Right lobe of liver (tissue), 6 donors: ENCODE data around the gene KCNQ2. TPM values are rescaled to one million over a fixed set of nuclear protein-coding genes. Genes with fewer than 3 reads are reported as not detected.

Source experiments
- ATAC-seq, 4 donors: fragments of 200-7000 bp; cut with Tn5 transposase; one replicate each; pipeline ENCODE4 v1.9.1; 2020; ENCODE audit warnings: mild to moderate bottlenecking in 4 of 4, moderate library complexity in 4 of 4
- DNase-seq, 3 donors: peaks; one replicate each; pipeline ENCODE4 v3.0.0-alpha.2; 2020
- H3K27ac ChIP-seq, 3 donors: fragments of 200-600 bp; one replicate each; pipeline ENCODE4 v1.8.0; 2022
- H3K27me3 ChIP-seq, 2 donors: fragments of 200-600 bp; one replicate each; pipeline ENCODE4 v1.8.0; 2022
- H3K36me3 ChIP-seq, 4 donors: fragments of 200-600 bp; sonication (generic) in 1 of 4; one replicate each; pipeline versions ENCODE4 v1.5.1 to v1.8.0; 2017 to 2022; ENCODE audit warnings: control low read depth in 1 of 4
- H3K4me1 ChIP-seq, 4 donors: fragments of 200-600 bp; sonication (generic) in 1 of 4; one replicate each; pipeline versions ENCODE4 v1.5.1 to v1.8.0; 2017 to 2022; ENCODE audit warnings: control low read depth in 1 of 4
- H3K4me3 ChIP-seq, 3 donors: fragments of 200-600 bp; one replicate each; pipeline ENCODE4 v1.8.0; 2022
- H3K9me3 ChIP-seq, 4 donors: fragments of 200-600 bp; sonication (generic) in 1 of 4; one replicate each; pipeline versions ENCODE4 v1.5.1 to v1.8.0; 2017 to 2022; ENCODE audit warnings: control low read depth in 1 of 4
- CTCF ChIP-seq, 4 donors: fragments of 200-600 bp in 3 of 4; fragments of 450-650 bp in 1 of 4; IDR thresholded peaks; one replicate each; pipeline versions ENCODE4 v1.5.1 to v1.8.0; 2016 to 2022; ENCODE audit warnings: antibody characterized with exemption in 4 of 4, mild to moderate bottlenecking in 2 of 4
- POLR2A ChIP-seq: fragments of 450-650 bp; IDR thresholded peaks from one replicate; pipeline ENCODE4 v1.6.1; 2017; ENCODE audit warnings: antibody characterized with exemption, mild to moderate bottlenecking
- WGBS: methylation state at CpG from one replicate; pipeline ENCODE4 v1.1.6; 2018; ENCODE audit warnings: low coverage, low lambda C conversion rate; ENCODE audit not compliant: insufficient coverage; ENCODE audit errors: missing lambda C conversion rate; 5-methylcytosine and 5-hydroxymethylcytosine counted together
- intact Hi-C, 2 donors: fragments of 100-400 bp; cut with DNase I; formaldehyde crosslinking; loops; one replicate each; pipeline versions ENCODE4 v1.11.2 to v1.14.1; 2022
- total RNA-seq, 6 experiments: library from RNA; depleted of rRNA in 2 of 6; stranded (reverse); fragments of >200 nt in 2 of 6; fragmentation: NEBNext Ultra II Directional in 3 of 6; extraction: Animal tissue kit (Norgen Biotek cat#: 25700) in 3 of 6; gene quantifications; one replicate each; pipeline versions ENCODE4 v1.1.0 to v1.2.4, GENCODE V29; 2016 to 2023
- donor health status: DM: no; HTN: yes; CAD: no.
- donor health status: DM: no; HTN: no; CAD: no.
- donor health status: DM: no; HTN: no; CAD: no.
- donor health status: DM: no; HTN: yes; CAD: no.
- donor health status: DM: no; HTN: yes; CAD: no.

KCNQ2 gene
- total RNA-seq, 6 experiments from 2014 or later = not detected

GRCh38 chr20:63432577-63433325 is 39.7 kb downstream of the KCNQ2 start:
- Histone ChIP-seq H3K36me3 (no peaks in the 10 kb centered on the region), H3K27me3 (no peaks in the 10 kb centered on the region), H3K4me1 (no peaks in the 10 kb centered on the region), H3K27ac (no peak overlapping the region), H3K9me3 (no peaks in the 10 kb centered on the region), H3K4me3 (no peak overlapping the region)
- TF ChIP-seq CTCF (IDR thresholded peaks at IDR 0.05) (no peak), POLR2A (no peak)
- DNase-seq (no peak), ATAC-seq (no peak)
- 80% methylated on average over 1 of the region's 16 CpGs for WGBS
- intact Hi-C loops = no loop called here

GRCh38 chr20:63431944-63432343 is 40.5 kb downstream of the KCNQ2 start:
- TF ChIP-seq POLR2A (no peak), CTCF (IDR thresholded peaks at IDR 0.05) (no peak)
- H3K27me3 ChIP-seq = no peaks in the 10 kb centered on the region
- H3K4me3 ChIP-seq = no peak overlapping the region
- H3K9me3 ChIP-seq = no peaks in the 10 kb centered on the region
- H3K36me3 ChIP-seq = no peaks in the 10 kb centered on the region
- no peak for ATAC-seq
- intact Hi-C loops = no loop called here
- no peak for DNase-seq
- WGBS = no CpG with 5 or more reads among the region's 1 CpG
- H3K27ac ChIP-seq = no peak overlapping the region
- no peaks in the 10 kb centered on the region for H3K4me1 ChIP-seq

- H3K9me3 ChIP-seq = no peaks in the 10 kb centered on the region
- WGBS = 59% methylated on average over 9 of the region's 14 CpGs
- H3K27me3 ChIP-seq = no peaks in the 10 kb centered on the region
- H3K36me3 ChIP-seq = no peaks in the 10 kb centered on the region
- no peak for DNase-seq
- no peak for ATAC-seq
- no peak overlapping the region for H3K27ac ChIP-seq
- H3K4me1 ChIP-seq = no peaks in the 10 kb centered on the region
- no peak overlapping the region for H3K4me3 ChIP-seq
- intact Hi-C loops = no loop called here
- no peak for TF ChIP-seq CTCF (IDR thresholded peaks at IDR 0.05)
These were observed 41.6 kb downstream of the KCNQ2 start for GRCh38 chr20:63430891-63431290.

GRCh38 chr20:63429992-63430391 is 42.5 kb downstream of the KCNQ2 start:
- H3K36me3 ChIP-seq = no peaks in the 10 kb centered on the region
- ATAC-seq (no peak), DNase-seq (no peak)
- H3K27ac ChIP-seq = no peak overlapping the region
- no peak overlapping the region for H3K4me3 ChIP-seq
- no CpG with 5 or more reads among the region's 15 CpGs for WGBS
- intact Hi-C loops = no loop called here
- TF ChIP-seq POLR2A = no peak
- no peak for TF ChIP-seq CTCF (IDR thresholded peaks at IDR 0.05)
- no peaks in the 10 kb centered on the region for H3K27me3 ChIP-seq
- no peaks in the 10 kb centered on the region for H3K4me1 ChIP-seq
- no peaks in the 10 kb centered on the region for H3K9me3 ChIP-seq
